CD4-positive, alpha-beta T cell treated with Interleukin-4 for 1 hour (primary cell): Measurements from ENCODE around the gene IMP4.

Source experiments
- DNase-seq, 2 donors: peaks; one replicate each; pipeline ENCODE4 v3.0.0-alpha.2; 2020 to 2022

IMP4 gene

GRCh38 chr2:130336877-130337734, 5.6 kb upstream of the IMP4 start:
- peak; percentile 49 to 62 for DNase-seq

DNA sequence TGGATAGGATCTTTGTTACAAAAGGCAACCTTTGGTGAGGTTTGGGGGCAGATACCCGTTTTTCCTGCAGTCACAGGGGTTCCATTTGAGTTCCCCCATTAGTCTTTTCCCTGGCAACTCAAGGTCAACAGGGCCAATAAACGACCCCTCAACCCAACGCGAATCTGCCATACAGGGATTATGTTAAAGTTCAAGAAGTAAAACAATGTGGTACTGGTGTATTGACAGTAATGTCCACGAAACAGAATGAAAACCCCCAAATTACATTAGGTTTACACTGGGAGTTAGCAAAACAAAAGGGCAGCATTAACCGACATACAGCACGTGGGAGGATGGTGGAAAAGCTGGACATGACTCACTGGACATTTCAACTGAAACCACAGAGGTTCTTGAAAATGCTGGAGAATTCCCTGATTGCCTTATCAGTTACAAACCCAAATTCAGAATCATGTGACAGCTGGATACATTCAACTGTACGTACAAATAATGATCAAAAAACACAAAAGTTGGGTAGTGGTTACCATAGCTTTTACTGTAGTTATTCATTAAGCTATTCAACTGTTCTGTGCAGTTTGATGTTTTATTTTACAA, 4.9 kb upstream of the IMP4 start:
- no peak for DNase-seq

GRCh38 chr2:130338793-130339345, 3.8 kb upstream of the IMP4 start:
- no peak for DNase-seq

DNA sequence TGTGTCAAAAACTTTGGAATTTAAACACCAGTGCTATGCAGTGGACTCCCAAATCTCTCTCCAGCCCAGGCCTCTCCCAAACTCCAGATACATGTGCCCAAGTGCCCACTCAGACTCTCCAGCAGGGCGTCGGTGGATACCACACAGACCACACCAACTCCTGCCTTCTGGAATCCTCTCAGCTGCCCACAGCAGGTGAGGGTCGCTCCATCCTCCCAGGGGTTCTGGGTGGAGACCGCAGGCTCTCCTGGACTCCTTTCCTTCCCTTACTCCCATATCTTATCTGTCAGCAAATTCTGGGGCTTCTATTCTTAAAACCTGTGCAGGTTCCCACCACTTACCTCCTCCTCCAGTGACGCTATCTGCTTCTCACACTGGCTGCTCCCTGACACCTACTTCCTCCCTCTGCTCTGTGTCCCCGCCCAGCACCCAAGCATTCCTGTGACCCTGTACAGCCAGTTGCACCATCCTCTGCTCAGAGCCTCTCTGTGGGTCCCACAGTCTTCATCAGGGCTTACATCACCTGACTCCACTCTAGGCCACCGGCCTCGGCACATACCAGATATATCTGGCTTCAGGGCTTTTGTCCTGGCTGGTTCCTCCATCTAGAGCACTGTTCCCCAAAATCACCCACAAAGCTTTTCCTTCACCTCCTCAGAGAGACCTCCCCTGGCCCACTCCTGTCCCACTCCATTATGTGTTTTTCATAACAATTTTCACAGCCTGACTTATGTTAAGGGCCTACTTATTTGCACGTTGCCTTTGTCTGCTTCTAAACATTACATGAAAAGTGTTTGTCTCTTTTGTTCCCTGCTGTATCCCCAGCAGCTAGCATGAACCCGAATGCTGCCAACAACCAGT, 2.6 kb upstream of the IMP4 start:
- no peak for DNase-seq

DNA sequence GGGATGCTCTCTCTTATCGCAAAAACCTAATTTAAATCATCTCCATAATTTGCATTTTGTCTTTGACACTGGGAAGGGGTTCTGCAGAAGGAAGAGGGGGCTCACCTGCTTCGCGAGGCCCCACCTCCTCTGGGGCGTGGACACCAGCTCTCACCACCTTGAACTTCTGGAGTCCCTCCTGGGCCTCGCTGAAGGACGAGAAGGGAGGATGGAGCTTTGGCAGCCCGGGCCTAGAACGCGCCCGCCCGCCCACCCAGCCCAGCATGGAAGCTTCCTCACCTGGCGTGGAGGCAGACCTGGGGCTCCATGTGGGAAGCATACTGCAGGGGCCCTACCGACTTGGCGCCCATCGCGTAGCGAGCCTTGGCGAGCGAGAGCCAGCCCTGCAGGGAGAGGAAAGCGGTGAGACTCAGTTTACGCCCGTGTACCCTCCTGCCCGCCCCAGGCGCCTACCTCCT, 1.1 kb upstream of the IMP4 start:
- no peak for DNase-seq

GRCh38 chr2:130342020-130342532, 621 bp upstream of the IMP4 start:
- DNase-seq = peak; percentile 91

DNA sequence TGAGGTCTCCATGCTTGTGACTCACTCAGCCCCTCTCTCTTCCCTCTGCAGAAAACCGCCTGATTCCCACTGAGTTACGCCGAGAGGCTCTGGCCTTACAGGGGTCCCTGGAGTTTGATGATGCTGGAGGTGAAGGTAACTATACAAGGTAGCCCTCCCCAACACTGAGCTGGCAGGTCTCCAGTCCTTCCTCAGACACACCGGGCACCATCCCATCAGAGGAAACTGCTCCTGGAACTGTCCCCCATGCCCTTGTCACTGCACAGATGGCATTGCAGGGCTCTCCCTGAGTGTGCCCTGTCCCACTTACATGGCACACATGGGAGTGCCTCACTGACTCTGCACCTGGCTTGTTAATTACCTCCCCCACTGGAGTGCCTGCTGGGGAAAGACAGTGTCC, 1.9 kb downstream of the IMP4 start:
- DNase-seq = no peak

DNA sequence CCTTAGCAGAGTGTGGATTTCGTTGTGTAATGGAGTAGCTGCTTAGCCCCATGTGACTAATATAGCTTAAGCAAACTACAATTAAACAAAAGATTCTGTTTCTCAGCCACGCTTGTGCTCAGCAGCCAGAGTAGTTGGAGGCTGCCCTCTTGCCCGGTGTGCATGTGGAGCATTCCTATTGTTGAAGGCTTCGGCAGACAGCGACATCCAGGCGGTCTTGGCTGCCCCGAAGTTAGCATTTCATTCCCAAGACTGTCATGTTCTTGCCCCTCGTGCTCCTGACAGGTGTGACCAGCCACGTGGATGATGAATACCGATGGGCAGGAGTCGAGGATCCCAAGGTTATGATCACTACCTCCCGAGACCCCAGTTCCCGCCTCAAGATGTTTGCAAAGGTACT, 2.4 kb downstream of the IMP4 start:
- no peak for DNase-seq

DNA sequence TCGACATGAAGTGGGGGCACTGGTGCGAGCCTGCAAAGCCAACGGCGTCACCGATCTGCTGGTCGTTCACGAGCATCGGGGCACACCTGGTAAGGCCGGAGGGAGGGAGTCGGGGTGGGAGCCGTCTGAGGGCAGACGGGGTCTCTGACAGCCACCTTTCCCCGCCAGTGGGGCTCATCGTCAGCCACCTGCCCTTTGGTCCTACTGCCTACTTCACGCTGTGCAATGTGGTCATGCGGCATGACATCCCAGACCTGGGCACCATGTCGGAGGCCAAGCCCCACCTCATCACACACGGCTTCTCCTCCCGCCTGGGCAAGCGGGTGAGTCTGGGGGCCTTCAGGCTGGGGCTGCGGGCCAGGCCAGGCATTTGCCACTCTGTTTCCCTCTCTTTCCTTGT, 2.9 kb downstream of the IMP4 start:
- DNase-seq = no peak

GRCh38 chr2:130346041-130346740, 3.5 kb downstream of the IMP4 start:
- no peak for DNase-seq

DNA sequence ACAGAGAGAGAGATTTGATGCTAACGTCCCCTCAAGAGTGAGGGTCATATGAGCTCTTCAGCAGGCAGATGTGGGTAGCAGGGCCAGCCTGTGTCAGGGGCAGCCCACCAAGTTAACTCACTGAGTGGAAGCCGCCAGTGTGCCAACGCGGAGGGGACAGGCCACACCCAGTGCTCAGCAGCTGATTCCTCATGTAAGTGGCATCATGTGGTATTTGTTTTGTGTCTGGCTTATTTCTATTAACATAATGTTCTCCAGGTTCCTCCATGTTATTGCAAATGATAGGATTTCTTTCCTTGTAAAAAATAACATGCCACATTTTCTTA, 4.0 kb downstream of the IMP4 start:
- DNase-seq = no peak

DNA sequence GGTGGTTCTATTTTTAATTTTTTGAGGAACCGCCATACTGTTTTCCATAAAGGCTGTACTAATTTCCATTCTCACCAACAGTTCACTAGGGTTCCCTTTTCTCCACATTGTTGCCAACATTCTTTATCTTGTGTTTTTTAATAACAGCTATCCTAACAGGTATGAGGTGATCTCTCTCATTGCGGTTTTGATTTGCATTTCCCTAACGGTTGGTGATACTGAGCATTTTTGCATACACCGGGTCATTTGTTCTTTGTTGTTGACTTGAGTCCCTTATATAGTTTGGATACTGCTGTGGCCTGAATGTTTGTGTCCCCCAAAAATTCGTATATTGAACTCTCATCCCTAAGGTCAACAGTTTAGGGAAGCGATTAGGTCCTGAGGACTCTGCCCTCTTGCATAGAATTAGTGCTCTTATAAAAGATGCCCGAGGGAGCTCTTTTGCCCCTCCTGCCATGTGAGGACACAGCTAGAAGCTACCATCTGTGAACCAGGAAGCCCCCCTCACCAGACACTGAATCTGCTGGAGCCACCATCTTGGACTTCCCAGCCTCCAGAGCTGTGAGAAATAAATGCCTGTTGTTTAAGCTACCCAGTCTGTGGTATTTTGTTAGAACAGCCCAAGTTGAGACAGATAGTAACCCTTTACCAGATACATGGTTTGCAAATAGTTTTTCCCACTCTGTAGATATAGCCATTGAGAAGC, 4.7 kb downstream of the IMP4 start:
- DNase-seq = no peak

DNA sequence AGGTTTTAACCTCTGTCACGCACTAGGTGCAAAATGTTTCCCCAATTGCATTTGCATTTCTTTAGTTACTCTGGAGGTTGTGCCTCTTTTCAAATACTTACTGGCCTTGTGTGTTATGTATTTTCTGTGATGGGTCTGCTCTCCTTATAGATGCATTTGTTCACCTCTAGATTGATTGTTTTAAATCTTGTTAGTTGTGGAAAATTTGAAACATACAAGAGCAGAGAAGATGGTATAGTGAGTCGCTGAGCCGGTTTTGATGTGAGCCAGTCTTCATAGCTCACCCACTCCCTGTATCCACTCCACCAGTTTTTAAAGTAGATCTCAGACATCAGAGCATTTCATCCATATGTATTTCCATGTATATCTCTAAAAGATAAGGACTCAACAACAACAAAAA, 6.5 kb downstream of the IMP4 start:
- DNase-seq = no peak

DNA sequence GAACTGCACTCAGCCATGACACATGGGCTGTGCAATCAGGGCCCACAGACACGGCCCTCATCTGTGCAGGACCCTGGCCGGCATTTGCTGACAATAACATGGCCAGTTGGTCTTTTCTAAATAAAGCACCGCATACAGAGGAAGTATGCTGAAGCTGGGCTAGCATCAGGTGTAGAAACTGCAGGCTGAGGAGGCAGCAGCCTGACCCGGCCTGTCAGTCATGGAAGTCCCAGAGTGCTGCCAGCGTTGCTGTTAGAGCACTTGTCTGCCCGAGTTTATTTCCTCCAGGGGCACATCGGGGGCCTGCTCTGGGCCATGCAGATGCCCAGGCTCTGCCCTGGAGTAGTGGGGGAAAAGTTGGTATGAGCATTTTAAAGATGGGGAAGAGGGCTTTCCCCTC, 9.0 kb downstream of the IMP4 start:
- no peak for DNase-seq

- no peak for DNase-seq
Observed at GRCh38 chr2:130352237-130352636, 9.5 kb downstream of the IMP4 start.

DNA sequence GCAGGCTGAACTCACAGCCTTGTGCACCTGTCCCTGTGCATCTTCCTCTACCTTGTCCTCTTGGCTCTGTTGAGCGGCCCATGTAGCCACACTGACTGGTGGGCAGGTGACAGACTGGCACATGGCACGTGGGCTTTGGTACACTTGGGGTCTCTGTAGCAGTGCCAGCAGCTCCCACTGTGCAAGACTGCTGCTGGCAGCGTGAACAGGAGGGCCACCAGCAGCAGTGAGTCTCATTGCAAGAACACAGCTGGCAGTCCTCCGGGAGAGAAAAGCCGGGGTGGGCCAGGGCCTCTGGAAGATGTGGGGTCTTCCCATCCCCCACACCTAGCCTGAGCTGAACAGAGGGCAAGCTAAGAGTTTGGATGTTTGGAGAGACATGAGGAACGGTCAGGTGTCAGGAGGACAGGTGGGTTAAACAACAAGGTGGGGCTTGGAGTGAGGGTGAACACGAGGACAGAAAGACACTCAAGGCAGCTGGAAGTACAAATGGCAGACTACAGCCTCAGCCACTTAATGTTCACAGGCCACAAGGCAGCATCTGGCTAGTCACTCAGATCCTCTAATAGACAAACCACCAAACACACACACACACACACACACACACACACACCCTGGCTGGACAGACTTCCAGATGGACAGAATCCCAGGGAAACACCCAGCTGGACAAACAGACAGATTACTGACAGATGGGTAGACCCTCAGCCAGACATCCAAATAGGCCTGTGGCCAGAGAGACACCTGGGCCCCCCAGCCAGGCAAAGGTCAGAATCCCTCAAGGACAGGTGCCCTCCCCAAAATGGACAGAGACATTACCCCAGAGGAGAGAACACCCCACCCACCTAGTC, 10.8 kb downstream of the IMP4 start:
- DNase-seq = no peak

- no peak for DNase-seq
Observed at GRCh38 chr2:130354139-130354428, 11.4 kb downstream of the IMP4 start.

DNA sequence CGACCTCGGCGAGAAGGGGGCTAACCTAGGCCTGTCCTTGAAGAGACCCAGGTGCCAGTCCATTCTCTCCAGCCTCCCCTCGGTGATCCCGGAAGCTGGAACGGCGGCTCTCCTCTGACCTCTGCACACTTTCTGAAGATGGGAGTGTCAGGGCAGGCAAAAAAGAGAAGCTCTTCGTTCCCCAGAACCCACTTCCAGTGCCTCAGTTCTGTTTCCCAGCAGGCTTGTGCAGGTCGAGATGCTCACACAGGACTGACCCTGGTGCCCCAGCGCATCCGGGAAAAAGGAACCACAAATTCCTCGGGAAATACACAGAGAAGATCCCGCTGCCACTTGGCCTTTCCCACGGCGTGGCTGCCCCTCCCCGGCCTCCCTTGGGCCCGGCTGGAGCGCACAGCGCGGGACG, 12.5 kb downstream of the IMP4 start:
- DNase-seq = no peak

- peak; percentile 63 to 69 for DNase-seq
Observed at GRCh38 chr2:130355578-130356431, 13.1 kb downstream of the IMP4 start, which contains the start of gene PTPN18. Gene PTPN18 (plus strand): TSS chr2:130356056. CDS start chr2:130356108, 52 bp downstream.

- DNase-seq = no peak
Observed at GRCh38 chr2:130357864-130358263, 15.2 kb downstream of the IMP4 start.
